Putamen (tissue), 1 donor: ENCODE results near the gene MAP3K14.

Experiments
- DNase-seq: peaks from one replicate; pipeline ENCODE4 v3.0.0-alpha.2; 2016; ENCODE audit warnings: low spot score

The MAP3K14 gene

GRCh38 chr17:45300060-45300751, 16.6 kb downstream of the MAP3K14 start:
- DNase-seq: no peak

DNA sequence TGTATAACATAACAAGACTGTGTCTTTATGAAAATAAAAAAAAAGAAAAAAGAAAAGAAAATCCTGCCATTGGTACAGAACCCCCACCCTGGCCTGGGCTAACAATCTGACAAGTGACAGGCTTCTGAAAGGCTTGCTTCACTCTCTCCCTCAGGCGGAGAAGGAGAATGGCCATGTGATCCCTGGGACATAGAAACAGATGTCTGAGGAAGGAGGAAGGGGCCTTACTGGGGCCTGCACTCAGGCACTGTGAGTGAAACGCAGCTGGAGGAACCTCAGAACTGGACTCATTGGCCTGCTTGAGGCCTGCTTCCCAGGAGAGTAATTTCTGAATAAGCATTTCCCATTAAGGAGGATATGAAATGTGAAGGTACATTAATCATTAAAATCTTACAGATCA, 17.5 kb downstream of the MAP3K14 start:
- DNase-seq: no peak

DNA sequence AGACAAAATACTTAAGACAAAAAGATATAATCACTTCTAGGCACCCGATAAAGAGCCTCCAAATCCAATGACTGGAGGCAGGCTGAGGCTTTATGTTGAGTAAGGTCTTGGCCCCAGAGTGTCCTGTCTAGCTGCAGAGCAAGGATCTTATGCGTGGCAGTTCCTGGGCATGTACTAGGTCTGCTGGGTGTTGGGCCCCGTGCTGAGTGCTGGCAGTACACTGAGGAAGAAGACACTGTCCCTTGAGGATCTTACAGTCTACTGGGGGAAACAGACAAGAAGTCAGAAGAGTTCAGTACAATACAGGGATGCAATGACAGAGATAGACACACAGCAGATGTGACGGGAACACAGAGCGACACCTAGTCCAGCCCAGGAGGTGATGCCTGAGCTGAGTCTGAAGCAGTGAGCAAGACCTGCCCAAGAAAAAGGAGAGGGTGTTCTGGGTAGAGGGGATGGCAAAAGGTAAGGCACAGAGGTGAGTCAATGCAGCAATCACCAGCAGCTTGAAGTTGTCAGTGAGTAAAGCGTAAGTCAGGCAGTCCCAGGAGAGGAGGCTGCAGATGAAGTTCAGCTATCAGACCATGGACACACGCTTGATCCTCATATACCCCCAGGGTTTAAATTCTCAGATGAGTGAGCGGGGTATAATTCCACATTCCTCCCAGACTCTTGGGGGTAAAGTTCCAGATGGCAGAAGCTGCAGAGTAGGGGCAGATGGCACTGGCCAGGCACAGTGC, 18.1 kb downstream of the MAP3K14 start:
- DNase-seq: no peak

GRCh38 chr17:45296833-45297124, 20.0 kb downstream of the MAP3K14 start:
- no peak for DNase-seq

- DNase-seq: no peak
Observed at GRCh38 chr17:45296003-45296832, 20.6 kb downstream of the MAP3K14 start.

GRCh38 chr17:45294506-45294905, 22.3 kb downstream of the MAP3K14 start:
- DNase-seq: no peak

GRCh38 chr17:45293413-45294211, 23.2 kb downstream of the MAP3K14 start:
- no peak for DNase-seq

GRCh38 chr17:45292696-45293412, 24.0 kb downstream of the MAP3K14 start:
- DNase-seq: no peak

DNA sequence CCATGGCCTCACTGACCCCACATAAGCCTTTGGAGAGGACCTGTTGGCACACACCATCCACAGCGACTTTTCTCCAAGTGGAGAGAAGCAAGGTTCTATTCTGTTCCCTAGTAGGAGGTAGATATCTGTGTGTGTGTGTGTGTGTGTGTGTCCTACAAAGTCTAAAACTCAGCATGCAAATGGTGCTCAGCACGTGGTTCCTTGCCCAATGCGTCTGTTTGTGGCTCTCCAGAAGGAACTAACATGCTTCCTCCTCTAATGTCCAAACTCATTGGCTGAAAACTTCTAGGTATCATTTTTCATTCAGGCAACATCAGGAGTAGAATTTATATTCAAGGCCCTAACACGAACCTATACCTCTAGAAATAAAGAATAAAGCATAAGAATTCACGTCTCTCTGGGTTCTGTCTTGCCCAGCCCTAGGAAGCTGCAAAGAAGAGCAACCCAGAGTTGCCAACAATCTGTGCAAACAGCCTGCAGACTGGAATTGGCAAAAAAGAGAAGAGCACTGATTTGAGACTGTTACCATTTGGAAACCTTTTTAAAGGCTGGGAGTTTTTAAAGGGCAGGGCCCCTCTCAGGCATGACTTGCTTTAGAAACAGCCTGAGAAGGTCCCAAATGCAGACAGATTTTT, 25.5 kb downstream of the MAP3K14 start:
- DNase-seq: no peak

- DNase-seq: no peak
Observed at GRCh38 chr17:45290269-45290765, 26.5 kb downstream of the MAP3K14 start.

DNA sequence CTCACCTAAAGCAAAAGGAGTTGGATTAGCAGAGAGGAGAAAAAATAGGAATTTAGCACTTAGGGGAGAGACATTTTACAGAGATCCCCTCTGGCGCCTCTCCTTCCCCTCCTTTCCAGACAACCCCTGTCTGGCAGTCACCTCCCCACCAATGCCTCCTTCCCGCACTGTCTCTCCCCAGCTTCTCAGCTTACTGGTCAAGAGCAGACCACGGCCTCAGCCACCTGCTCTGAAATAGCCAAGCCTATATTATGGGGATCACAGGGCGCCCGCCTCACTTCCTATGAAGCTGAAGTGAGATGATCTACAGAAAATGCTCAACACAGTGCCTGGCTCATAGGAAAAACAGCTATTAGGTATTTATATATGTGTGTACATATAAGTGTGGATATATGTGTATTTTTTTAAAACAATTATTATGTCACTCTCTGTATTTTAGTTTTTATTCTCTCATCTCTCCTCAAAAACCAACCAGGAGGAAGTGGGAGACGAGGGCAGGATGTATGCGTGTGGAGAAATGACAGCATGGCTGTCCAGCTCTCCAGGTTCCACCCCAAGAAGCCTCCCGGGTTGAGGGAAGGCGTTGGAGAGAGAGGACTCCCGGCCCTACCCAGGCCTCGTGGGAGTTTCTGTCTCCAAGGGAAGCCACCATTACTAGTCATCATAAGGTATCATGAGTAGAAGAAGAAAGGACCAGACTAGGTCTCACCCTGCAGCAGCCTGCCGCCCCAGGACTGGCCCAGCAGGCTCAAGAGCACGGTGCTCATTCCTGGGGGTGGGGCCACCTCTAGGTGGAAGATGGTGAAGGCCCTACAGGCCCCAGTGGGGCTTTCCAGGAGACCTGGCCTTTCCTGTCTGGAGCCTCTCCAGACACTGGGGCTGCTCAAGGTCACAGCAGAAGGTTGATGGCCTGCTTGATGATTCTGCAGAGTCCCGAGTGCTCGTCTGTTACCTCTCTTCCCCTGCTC, 27.2 kb downstream of the MAP3K14 start:
- DNase-seq: no peak

DNA sequence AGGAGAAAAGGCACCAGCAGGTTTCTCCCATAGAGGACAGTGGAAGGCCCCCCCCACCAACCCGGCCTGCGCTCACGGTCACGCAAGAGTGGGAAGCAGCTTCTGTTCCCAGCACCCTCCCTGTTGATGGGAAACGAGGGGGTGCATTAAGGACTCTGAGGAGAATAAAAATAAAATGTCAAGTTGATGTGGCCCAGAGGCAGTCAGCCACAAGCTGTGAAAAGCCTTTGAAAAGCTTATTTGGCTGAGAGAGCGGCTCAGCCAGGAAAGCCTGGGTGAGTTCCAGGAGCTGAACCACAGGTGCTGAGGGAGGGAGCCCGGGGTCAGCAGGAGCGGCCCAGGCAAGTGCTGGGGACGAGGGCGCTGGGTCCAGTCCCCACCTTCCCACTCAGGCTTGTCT, 28.0 kb downstream of the MAP3K14 start:
- no peak for DNase-seq

GRCh38 chr17:45287526-45288500, 29.0 kb downstream of the MAP3K14 start:
- DNase-seq: no peak

DNA sequence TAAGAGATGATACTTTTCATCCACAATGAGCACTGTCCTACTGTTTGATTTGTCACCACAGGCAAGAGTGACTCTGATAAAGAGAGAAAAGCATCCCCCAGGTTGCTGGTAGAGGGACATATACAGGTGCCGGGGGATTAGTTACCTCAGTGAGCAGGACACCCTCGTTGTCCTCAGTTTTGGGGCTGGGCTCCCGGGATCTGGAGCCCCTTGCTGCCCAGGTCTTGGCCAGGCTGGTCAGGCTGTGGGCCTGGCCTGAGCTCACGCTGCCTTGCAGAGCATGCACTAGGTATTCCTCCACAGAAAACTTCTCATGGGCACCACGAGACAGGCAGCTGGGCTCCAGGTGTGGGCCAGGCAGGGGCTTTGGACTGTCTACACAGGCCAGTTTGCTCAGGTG, 30.5 kb downstream of the MAP3K14 start:
- DNase-seq: no peak

DNA sequence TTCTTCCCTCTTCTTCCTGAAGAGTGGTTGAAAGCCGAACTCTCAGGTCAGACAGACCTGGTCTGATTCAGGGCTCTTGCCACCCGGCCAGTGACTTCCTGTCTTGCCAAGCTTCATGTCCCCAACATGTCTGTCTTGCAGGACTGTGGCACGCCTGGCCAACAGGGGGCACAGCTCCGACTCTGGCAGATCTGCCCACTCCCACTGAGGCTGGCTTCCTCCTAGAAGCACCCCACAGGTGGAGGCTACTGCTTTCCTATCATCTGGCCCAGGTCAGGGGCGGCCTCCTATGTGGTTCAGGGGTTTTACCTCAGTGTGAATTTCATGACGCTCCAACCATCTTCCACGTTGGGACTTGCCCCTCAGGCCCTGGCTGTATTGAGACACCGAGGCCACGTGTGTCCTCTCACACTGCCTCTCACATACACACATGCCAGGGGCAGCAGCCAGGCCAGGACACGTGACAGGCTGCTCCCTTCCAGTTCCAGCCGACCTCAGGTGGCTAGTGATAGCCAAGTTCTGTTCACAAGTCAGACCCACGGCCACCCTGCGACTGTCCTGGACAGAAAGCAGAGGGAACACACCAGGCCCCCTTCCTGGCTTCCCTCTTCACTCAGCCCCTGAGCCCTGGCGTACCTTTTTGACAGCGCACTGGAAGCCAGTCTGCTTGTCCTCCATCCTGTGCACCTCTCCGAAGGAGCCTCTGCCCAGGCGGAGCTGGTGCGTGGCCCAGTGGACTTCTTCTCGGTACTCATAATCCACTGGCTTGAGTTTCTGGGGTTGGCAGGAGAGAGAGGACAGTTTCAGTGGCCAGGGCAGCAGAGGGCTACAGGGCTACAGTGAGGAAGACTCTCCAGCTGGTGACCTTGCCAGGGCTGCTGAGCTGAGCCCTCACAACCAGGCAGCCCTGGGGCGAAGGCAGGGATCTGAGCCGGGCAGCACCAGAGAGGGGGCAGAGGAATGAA, 32.4 kb downstream of the MAP3K14 start:
- DNase-seq: no peak

- DNase-seq: no peak
Observed at GRCh38 chr17:45283711-45284110, 33.1 kb downstream of the MAP3K14 start.
